ENCODE data around the gene KRT6C.
A peak's percentile ranks its signal among the peaks of the same experiment; 100 is the strongest.
"Not testable (repeated sequence)": the region's sequence is repeated elsewhere in the genome, so short reads cannot be mapped to it uniquely, and the experiment has no call there.

The KRT6C gene

DNA sequence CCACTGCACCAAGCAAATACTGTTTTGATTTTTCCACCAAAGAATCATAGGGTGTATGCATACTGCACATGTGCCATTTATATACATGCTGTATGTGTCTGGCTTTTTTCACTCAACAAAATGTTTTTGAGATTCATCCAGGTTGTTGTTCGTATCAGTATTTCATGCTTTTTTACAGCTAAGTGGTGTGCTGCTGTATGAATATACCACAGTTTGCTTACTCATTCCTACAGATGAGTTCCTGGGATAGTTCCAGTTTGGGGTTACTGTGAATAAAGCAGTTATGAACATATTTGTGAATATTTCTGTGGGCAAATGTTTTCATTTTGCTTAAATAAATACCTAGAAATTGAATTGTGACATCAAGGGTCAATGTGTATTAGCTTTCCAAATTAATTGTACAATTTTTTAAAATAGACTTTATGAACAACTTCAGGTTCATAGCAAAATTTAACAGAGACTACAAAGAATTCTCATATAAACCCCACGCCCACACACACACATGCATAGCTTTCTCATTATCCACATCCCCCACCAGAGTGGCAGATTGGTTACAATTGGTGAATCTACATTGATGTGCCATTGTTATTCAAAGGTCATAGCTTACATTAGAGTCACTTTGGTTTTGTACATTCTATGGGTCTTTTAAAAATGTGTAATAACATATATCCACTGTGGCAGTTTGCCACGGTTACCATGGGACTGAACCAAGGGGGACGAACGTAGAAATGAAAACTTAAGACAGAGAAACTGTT, 26.4 kb upstream of the KRT6C start:
- DNase-seq, result no peak

DNA sequence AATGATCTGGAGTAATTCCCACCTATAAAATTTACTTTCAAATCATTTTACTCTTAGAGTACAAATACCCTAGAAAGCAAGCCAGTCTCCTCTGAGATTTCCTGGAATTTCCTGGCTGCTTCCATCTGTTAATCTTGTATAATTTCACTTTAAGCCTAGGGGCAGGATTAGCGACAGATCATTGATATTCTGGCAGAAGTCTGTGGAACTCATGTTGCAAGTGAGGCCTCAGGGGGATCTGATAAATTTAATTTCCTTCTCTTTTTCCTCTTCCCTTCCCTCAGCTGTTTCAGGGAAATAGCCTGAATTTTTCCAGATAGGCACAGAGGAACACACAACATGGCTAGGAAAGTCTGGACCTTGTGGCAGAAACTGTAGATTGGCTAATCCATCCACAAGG, 25.3 kb upstream of the KRT6C start:
- DNase-seq, result no peak

DNA sequence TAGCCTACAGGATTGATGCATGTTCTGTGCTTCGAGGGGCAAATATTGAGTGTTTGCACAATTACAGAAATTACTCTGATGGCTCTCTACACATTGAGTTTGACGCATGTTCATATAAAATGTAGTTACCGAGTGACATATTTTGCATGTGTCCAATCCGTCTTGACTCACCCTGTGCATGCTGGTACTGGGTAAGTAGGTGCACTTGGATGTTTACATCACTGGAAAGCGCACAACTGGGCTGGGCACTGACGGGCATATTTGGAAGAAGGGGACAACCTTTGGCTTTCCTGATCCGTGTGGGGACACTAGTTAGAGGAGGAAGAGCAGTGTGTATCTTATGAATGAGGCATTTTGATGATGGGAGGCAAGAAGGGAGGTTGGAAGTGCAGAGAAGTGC, 24.4 kb upstream of the KRT6C start:
- no peak for DNase-seq

DNA sequence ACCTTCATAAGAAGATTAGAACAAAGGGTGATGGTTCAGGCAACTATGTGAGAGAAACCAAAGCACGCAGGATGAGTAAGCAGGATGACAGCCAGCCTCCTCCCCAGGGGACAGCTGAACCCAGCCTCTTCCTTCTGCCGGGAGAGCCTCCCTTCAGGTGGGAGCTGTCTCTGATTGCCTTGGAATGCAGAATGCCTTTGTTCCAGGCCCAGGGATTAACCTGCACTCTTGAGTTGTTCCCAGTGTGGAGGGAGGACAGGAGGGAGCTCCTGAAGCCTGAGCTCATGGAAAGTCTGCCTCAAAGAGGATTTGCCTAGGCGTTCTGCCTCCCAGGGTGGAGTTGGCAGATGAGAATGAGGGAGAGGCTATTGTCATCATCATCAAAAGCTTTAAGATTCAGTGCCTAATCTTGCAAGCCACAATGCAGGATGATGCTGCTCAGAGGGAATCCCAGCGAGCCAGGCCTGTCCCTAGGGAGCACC, 23.0 kb upstream of the KRT6C start:
- peak; percentile 35 for DNase-seq

- no peak for DNase-seq
Measured at GRCh38 chr12:52496054-52496453, 22.4 kb upstream of the KRT6C start.

DNA sequence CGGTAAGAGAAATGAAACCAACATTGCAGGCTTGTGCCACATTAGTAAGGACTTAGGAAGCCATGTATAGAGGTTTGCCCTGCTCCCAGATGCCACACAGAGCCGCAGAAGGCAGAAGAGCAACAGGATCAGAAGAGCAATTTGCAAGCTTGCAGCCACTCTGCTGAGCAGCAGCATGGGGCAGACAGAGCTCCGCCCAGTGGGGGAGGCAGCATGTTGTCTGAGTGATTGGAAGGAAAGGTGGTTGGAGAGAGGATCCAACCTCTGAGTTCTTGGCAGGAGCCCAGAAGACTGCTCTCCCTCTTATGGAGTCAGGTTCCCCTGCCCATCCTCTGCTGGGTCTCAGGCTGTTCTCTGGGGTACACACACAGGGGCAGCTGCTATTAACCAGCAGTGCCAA, 21.8 kb upstream of the KRT6C start:
- peak; percentile 93 for DNase-seq

- DNase-seq, result no peak
Measured at GRCh38 chr12:52494518-52494917, 20.9 kb upstream of the KRT6C start.

DNA sequence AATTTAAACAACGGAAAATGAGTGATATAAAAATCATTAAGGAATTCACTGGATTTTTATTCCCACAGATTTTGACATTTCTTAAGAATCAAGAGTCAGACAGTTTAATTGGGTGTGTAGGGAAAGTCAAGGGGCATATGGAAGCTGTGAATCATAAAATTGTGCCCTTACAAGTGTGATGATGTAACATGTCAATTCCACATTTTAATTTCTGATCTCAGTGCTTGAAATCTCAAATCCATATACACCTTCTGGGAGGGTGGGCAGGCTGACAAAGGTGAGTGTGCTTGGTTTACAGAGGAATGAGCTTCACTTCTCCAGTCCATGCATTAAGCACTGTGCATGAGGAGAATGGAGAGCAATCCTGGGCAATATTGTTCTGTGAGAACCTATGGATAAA, 20.5 kb upstream of the KRT6C start:
- no peak for DNase-seq

DNA sequence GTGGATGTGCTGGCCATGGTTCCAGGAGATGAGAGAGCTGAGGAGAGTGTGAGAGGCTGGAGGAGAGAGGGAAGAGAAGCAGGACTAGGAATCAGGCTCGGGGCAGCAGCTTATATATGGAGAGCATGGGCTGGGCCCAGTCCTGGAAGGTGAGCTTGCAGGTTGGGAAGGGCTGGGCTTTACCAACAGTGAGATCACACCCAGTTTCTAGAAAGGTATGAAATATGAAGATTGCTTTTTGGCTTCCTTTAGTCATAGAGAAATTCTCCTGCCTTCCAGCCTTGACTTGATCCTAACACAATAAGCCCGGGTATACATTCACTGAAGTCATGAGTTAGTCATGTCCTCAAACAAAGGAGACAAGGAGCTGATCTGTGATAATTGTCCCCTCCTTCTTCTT, 19.6 kb upstream of the KRT6C start, which contains the start of gene KRT6A:
Gene KRT6A (minus strand): TSS at position 86 of the 400 bp plus-strand sequence. CDS start 69 bp downstream, at position 17.
- DNase-seq, result no peak

DNA sequence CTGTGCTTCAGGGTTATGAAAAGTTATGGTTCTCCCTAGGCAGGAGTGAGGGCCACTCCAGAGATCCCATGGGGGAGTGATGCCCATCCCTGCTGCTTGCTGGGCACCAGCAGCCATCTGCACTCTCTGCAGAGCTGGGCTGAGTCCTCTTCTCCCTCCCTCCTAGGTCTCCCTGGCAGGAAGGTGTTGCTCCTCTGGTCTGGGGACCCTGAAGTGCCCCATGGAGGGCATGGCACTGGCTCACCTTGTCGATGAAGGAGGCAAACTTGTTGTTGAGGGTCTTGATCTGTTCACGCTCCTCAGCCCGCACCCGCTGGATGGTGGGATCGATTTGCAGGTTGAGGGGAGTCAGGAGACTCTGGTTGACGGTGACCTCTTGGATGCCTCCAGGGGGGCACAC, 18.8 kb upstream of the KRT6C start:
- not testable (repeated sequence) for DNase-seq

DNA sequence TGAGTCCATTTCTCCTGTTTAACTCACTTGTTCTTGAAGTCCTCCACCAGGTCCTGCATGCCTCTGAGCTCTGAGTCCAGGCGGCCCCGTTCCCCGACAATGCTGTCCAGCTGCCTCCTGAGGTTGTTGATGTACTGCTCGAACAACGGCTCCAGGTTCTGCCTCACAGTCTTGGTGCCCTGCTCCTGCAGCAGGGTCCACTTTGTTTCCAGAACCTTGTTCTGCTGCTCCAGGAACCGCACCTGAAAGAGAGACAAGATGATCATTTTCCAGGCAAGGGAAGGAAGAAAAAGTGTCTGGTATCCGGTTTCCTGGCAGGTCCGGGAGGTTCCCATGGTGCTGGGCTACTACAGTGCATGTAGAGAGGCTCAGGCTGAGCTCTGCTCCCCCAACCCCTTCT, 17.9 kb upstream of the KRT6C start:
- DNase-seq, result not testable (repeated sequence)

DNA sequence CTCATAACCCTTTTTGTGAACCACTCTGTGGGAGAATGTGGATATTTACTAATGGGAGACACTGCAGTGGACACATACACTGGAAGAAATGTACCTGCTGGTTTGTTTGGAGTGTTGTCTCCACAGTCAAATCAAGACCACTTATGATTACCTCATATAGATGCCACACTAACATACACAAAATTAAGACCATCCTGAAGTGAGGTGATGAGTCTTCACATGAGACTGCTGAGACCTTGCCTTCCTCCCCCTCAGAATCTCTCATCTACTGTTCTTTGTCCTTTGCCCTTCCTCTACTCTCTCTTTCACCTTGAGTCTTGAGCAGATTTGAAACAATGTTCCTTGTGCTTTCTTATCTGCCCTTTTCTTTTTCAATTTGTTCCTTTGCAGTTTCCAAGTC, 15.1 kb upstream of the KRT6C start:
- DNase-seq, result no peak

DNA sequence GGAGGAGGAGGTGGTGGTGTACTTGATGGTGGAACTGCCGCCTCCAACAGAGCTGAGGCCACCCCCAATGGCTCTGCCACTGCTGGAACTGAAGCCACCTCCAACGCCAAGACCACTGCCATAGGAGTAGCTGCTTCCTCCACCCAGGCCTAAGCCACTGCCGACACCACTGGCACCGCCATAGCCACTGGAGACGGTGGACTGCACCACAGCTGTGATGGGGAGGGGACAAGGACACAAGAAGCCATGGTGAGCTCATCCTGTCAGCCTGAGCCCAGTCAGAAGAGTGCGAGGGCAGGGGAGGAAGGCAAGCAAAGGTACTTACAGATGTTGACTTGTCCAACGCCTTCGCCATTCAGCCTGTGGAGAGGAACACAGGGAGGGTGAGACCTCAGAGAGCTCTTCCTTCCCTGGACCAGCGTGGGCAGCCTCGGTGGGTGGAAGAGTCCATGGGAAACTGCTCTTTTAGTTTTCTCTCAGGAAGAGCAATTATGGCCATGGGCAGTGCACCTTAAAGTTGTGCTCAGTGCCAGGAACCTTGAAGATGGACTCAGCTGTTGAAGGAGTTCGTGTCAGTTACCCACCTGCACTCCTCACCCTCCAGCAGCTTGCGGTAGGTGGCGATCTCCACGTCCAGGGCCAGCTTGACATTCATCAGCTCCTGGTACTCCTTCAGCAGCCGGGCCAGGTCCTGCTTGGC, 14.3 kb upstream of the KRT6C start:
- not testable (repeated sequence) for DNase-seq

DNA sequence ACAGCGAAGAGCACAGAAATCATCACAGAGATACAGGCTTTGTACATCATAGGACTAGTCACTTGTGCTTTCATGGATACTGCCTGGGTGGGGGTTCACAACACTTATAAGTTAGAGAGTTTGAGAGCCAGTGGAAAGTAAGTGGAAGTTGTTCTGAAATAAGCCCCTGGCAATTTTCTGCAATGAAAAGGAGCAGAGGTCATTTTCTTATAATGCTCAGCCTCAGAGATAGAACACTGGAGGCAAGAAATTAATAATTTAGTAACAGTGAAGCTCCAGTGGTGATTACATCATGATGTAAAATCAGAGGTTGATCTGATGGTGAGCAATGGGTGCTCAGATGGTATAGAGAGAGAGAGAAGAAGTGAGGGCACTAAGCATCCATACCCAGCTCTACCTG, 13.6 kb upstream of the KRT6C start:
- no peak for DNase-seq

- DNase-seq, result no peak
Measured at GRCh38 chr12:52486166-52487105, 12.8 kb upstream of the KRT6C start.

DNA sequence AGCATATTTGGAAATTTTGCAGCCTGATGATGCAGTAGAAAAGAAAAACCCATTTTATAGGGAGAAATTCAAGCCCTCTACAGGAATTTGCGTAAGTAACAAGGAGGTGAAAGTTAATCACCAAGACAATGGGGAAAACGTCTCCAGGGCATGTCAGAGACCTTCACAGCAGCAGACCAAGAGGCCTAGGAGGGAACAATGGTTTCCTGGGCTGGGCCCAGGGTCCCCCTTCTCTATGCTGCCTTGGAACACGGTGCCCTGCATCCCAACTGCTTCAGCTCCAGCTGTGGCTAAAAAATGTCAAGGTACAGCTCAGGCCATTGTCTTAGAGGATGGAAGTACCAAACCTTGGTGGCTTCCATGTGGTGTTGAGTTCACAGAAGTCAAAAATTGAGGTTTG, 6.5 kb upstream of the KRT6C start:
- DNase-seq, result no peak

DNA sequence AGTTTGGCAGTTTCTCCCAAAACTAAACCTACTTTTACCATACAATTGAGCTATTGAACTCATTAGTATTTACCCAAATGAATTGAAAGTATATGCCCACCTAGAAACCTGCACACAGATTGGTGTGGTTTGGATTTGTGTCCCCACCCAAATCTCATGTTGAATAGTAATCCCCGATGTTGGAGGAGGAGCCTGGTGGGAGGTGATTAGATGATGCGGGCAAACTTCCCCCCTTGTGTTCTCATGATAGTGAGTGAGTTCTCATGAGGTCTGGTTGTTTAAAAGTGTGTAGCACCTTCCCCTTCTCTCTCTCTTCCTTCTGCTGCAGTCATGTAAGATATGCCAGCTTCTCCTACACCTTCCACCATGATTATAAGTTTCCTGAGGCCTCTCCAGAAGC, 4.0 kb upstream of the KRT6C start:
- DNase-seq, result no peak

- DNase-seq, result no peak
Measured at GRCh38 chr12:52474212-52474611, 607 bp upstream of the KRT6C start.

DNA sequence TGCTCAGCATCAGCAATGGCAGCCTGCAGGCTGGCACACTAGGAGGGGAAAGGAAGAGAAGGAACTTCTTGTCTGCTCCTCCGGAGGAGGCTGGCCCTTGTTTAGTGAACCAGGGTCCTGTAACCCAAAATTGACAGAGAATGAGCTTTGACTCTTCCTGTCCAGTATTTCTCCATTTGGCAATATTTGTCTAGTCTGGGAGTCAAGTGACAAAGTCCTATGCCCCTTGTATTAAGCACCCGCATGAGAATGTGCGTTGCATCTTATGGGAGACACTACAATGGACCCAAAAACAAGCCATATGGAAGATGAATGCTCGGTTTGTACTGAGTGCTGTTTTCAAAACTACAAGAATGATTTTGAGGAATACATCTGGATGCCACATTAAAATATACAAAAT, 3.8 kb downstream of the KRT6C start:
- no peak for DNase-seq

DNA sequence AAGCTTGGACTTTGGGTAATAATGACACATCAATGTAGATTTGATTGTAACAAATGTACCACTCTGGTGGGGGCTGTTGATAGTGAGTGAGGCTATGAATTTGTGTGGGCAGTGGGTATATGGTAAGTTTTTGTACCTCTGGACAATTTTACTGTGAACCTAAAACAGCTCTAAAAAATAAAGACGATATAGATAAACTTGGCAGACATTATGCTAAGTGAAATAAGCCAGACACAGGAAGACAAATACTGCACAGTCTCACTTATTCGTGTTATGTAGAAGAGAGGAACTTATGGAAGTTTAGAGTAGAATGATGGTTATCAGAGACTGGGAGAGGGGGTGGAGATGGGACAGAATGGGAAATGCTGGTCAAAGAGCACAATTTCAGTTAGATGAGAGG, 8.7 kb downstream of the KRT6C start:
- DNase-seq, result no peak

- DNase-seq, result no peak
Measured at GRCh38 chr12:52461693-52462092, 11.9 kb downstream of the KRT6C start.

DNA sequence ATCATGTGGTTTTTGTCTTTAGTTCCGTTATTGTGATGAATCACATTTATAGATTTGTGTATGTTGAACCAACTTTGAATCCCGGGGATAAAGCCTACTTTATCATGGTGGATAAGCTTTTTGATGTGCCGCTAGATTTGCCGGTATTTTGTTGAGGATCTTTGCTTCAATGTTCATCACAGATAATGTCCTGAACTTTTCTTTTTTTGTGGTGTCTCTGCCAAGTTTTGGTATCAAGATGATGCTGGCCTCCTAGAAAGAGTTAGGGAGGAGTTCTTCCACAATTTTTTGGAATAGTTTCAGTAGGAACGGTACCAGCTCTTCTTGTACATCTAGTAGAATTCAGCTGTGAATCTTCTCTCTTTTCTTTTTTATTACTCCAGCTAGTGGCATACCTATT, 14.7 kb downstream of the KRT6C start:
- no peak for DNase-seq

- DNase-seq, result no peak
Measured at GRCh38 chr12:52455821-52456220, 17.8 kb downstream of the KRT6C start.
